Breast epithelium (tissue), 3 donors: Measurements from ENCODE around the gene CASK.

Experiments used
- POLR2AphosphoS5 ChIP-seq, 3 donors: sonication (generic); formaldehyde crosslinking; IDR thresholded peaks; one replicate each; pipeline ENCODE4 v1.6.1; 2017; ENCODE audit warnings: antibody characterized with exemption in 3 of 3
- TF ChIP-seq, protein P1 (sequence below), 3 donors: fragments of 450-650 bp; IDR thresholded peaks; one replicate each; pipeline ENCODE4 v1.5.1; 2016 to 2017; ENCODE audit warnings: antibody characterized with exemption in 3 of 3, mild to moderate bottlenecking in 3 of 3, moderate library complexity in 3 of 3

DNA sequence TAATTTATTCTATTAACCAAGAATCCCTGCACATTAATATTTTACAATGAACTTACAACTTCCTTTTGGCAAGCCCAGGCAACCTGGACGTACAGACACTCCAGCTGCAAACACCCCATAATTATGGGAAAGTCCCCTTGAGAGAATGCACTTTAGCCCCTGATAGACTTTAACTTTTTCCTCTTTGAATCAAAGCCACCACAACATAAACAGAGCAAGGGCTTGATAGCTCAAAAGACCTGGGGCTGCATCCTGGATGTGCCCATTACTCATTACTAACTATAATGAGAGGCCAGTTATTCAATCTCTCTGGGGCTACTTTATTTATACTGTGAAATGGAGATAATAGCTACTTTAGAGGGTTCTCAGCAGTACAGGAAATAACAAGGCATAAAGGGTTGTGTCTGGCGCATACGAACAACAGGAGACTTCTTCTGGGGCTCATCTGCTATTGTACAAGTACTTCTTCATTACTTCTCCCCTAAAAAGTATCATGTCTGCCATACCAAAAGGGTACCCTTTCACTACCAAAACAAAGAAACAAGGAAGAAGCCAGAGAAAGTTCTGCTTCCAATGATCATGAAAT lies 54.9 kb downstream of the CASK start:
- no peak for TF ChIP-seq POLR2AphosphoS5 (IDR thresholded peaks at IDR 0.05)
- TF ChIP-seq, protein P1, sequence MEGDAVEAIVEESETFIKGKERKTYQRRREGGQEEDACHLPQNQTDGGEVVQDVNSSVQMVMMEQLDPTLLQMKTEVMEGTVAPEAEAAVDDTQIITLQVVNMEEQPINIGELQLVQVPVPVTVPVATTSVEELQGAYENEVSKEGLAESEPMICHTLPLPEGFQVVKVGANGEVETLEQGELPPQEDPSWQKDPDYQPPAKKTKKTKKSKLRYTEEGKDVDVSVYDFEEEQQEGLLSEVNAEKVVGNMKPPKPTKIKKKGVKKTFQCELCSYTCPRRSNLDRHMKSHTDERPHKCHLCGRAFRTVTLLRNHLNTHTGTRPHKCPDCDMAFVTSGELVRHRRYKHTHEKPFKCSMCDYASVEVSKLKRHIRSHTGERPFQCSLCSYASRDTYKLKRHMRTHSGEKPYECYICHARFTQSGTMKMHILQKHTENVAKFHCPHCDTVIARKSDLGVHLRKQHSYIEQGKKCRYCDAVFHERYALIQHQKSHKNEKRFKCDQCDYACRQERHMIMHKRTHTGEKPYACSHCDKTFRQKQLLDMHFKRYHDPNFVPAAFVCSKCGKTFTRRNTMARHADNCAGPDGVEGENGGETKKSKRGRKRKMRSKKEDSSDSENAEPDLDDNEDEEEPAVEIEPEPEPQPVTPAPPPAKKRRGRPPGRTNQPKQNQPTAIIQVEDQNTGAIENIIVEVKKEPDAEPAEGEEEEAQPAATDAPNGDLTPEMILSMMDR (IDR thresholded peaks at IDR 0.05) = no peak
